MM.1S (cell line): Measurements from ENCODE around the gene NUDT8.

Experiments
- CTCF ChIP-seq: fragments of 300-600 bp; sonication (generic); IDR thresholded peaks from 2 replicates; pipeline ENCODE4 v1.5.1; 2016; ENCODE audit warnings: antibody characterized with exemption, low read length, mixed read lengths
- EZH2 ChIP-seq: fragments of 300-600 bp; sonication (generic); optimal IDR thresholded peaks from 2 replicates; pipeline ENCODE3; 2017; ENCODE audit warnings: low read depth, mild to moderate bottlenecking, antibody characterized with exemption, low read length, mixed read lengths
- EZH2phosphoT487 ChIP-seq: fragments of 300-600 bp; sonication (generic); IDR thresholded peaks from 2 replicates; pipeline ENCODE4 v1.6.1; 2018; ENCODE audit warnings: antibody characterized with exemption, low read length

GRCh38 chr11:67673358-67673757, 43.6 kb upstream of the NUDT8 start:
- no peak for TF ChIP-seq CTCF
- no peak for TF ChIP-seq EZH2phosphoT487
- no peak for TF ChIP-seq EZH2
